ENCODE measurements around the gene AFMID. TPM values are rescaled to one million over a fixed set of nuclear protein-coding genes. Genes with fewer than 3 reads are reported as not detected.
A peak's percentile ranks its signal among the peaks of the same experiment; 100 is the strongest.

Gene AFMID
- total and polyA plus RNA-seq, 2 of the 13 experiments (the other 11 are each of a cell fraction or from before 2014, with no cell fraction given) = 249 to 270 TPM

GRCh38 chr17:78168242-78168902, 18.8 kb upstream of the AFMID start, which contains the start of gene SYNGR2 (continued):
- TF ChIP-seq PAXIP1 (CRISPR knock-in tag; conservative IDR thresholded peaks at IDR 0.05) (peak; percentile 65), E2F2 (CRISPR knock-in tag; IDR thresholded peaks at IDR 0.05; ENCODE audit: borderline replicate concordance) (peak; percentile 82; the same call in 1 of the 2 replicates), ZNF432 (CRISPR knock-in tag; IDR thresholded peaks at IDR 0.05; ENCODE audit: borderline replicate concordance) (no peak), POLR2AphosphoS5 (IDR thresholded peaks at IDR 0.05; ENCODE audit: low read depth, low read length) (peak; percentile 63; the same call in 1 of the 2 replicates), ZFP91 (CRISPR knock-in tag; IDR thresholded peaks at IDR 0.05; ENCODE audit: borderline replicate concordance) (peak; percentile 80), TARDBP (CRISPR knock-in tag; IDR thresholded peaks at IDR 0.05) (peak; percentile 48; the same call in 1 of the 2 replicates), ASH2L (IDR thresholded peaks at IDR 0.05; ENCODE audit: insufficient read length, low read depth, low read length) (peak; percentile 16), PITX1 (CRISPR knock-in tag; IDR thresholded peaks at IDR 0.05) (0 out of 2 replicates have a peak, but pooled peaks have one; percentile 12), TFDP2 (CRISPR knock-in tag; IDR thresholded peaks at IDR 0.05) (peak; percentile 75), REXO4 (CRISPR knock-in tag; IDR thresholded peaks at IDR 0.05; ENCODE audit: borderline replicate concordance) (0 out of 2 replicates have a peak, but pooled peaks have one; percentile 41), MEIS2 (CRISPR knock-in tag; IDR thresholded peaks at IDR 0.05) (peak; percentile 89), RXRB (CRISPR knock-in tag; IDR thresholded peaks at IDR 0.05; ENCODE audit: borderline replicate concordance) (peak; percentile 22; the same call in 1 of the 2 replicates), ZNF326 (CRISPR knock-in tag; IDR thresholded peaks at IDR 0.05; ENCODE audit: borderline replicate concordance) (no peak), ATF2 (CRISPR knock-in tag; IDR thresholded peaks at IDR 0.05) (0 out of 2 replicates have a peak, but pooled peaks have one; percentile 18), SRSF9 (IDR thresholded peaks at IDR 0.05; ENCODE audit: borderline replicate concordance, insufficient read depth, low read depth, low read length, poor library complexity, severe bottlenecking) (no peak), ZNF563 (CRISPR knock-in tag; IDR thresholded peaks at IDR 0.05) (peak; percentile 86; the same call in 1 of the 2 replicates), GFI1 (CRISPR knock-in tag; IDR thresholded peaks at IDR 0.05; ENCODE audit: borderline replicate concordance) (peak; percentile 64; the same call in 1 of the 2 replicates), KAT7 (CRISPR knock-in tag; IDR thresholded peaks at IDR 0.05; ENCODE audit: borderline replicate concordance) (peak; percentile 78; the same call in 1 of the 2 replicates), HNRNPH1 (optimal IDR thresholded peaks at IDR 0.05; ENCODE audit: low read depth, low read length) (no peak)

Data from HepG2 (cell line).